ENCODE results near the gene RBM28.

The RBM28 gene

GRCh38 chr7:128343554-128344430 is at the start of gene RBM28:
TSS of gene RBM28 (minus strand) at chr7:128343908. CDS start at chr7:128343793, 115 bp downstream.
- DNase-seq = peak; percentile 93

GRCh38 chr7:128392446-128393327 is 49.0 kb upstream of the RBM28 start:
- DNase-seq = no peak

- no peak for DNase-seq
These were observed 48.1 kb upstream of the RBM28 start for GRCh38 chr7:128391805-128392204.

- no peak for DNase-seq
These were observed 47.3 kb upstream of the RBM28 start for GRCh38 chr7:128390871-128391565.

GRCh38 chr7:128389618-128390329 is 46.1 kb upstream of the RBM28 start:
- peak; percentile 40 for DNase-seq

GRCh38 chr7:128389085-128389617 is 45.4 kb upstream of the RBM28 start:
- no peak for DNase-seq

- DNase-seq = no peak
These were observed 44.4 kb upstream of the RBM28 start for GRCh38 chr7:128388145-128388485.

- DNase-seq = peak; percentile 92
These were observed 43.8 kb upstream of the RBM28 start for GRCh38 chr7:128387216-128388144.

- no peak for DNase-seq
These were observed 42.5 kb upstream of the RBM28 start for GRCh38 chr7:128385988-128386925.

GRCh38 chr7:128384726-128385125 is 41.0 kb upstream of the RBM28 start:
- DNase-seq = no peak

GRCh38 chr7:128383776-128384175 is 40.1 kb upstream of the RBM28 start:
- no peak for DNase-seq

GRCh38 chr7:128381161-128381821 is 37.6 kb upstream of the RBM28 start:
- no peak for DNase-seq

GRCh38 chr7:128380483-128381106 is 36.9 kb upstream of the RBM28 start:
- no peak for DNase-seq

- DNase-seq = no peak
These were observed 36.3 kb upstream of the RBM28 start for GRCh38 chr7:128379900-128380479.

GRCh38 chr7:128378637-128379036 is 34.9 kb upstream of the RBM28 start:
- no peak for DNase-seq

- no peak for DNase-seq
These were observed 32.4 kb upstream of the RBM28 start for GRCh38 chr7:128376077-128376476.

- no peak for DNase-seq
These were observed 30.3 kb upstream of the RBM28 start for GRCh38 chr7:128374041-128374440.

GRCh38 chr7:128373606-128374005 is 29.9 kb upstream of the RBM28 start:
- no peak for DNase-seq

- DNase-seq = no peak
These were observed 26.8 kb upstream of the RBM28 start for GRCh38 chr7:128370491-128370890.

Measured in DMS79 treated with DMSO at 0.1 percent for 48 hours (cell line).